ENCODE measurements around the gene PIGK.
A peak's percentile ranks its signal among the peaks of the same experiment; 100 is the strongest.

The PIGK gene

DNA sequence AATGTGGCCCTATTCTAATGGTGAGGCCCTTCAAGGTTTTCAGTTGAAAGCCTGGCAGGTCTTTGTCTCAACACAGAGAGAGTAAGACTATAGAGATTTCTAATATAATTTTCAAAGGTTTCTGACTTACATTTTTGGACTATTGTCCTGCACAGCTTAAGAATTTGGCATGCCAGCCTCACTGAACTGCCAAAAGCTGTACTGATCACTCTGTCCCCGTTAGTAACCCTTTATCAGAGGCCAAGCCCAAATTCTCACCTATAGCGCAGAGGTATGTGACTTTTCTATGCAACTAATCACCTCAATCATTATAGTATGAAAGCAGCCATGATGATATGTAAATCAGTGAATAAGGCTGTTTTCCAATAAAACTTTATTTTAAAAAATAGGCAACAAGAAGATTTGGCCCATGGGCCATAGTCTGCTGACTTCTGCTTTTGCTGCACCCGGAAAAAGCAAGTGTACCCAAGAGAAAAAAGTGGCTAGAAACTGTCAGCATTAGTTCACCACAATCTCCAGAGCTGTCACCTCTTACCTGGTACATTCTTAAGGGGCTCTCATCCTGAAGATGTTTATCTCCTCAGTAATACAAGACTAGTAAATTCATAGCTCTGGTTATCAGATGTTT is 85.4 kb downstream of the PIGK start:
- ATAC-seq: no peak
- TF ChIP-seq ZC3H10 (CRISPR knock-in tag; IDR thresholded peaks at IDR 0.05) (no peak), TOX (CRISPR knock-in tag; IDR thresholded peaks at IDR 0.05; ENCODE audit: borderline replicate concordance) (no peak)

DNA sequence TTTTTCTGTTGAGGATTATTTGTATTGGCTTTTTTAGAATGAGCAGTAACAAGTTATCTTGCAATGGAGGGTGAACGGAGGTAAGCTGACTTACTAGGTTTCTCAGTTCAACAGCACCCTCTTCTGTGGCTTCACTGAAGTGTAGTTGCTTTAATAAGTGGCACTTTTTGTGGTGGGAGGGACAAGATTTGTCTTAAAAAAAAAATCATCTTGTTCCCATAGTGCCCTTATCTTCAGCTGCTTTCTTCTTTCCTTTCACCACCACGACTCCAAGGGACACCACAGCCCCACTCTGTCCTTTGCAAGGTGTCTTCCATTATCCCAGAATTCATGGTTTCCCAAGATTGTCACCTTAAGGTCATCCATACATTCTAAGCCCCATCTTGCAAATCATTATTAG is 92.9 kb downstream of the PIGK start:
- TF ChIP-seq, protein P1, sequence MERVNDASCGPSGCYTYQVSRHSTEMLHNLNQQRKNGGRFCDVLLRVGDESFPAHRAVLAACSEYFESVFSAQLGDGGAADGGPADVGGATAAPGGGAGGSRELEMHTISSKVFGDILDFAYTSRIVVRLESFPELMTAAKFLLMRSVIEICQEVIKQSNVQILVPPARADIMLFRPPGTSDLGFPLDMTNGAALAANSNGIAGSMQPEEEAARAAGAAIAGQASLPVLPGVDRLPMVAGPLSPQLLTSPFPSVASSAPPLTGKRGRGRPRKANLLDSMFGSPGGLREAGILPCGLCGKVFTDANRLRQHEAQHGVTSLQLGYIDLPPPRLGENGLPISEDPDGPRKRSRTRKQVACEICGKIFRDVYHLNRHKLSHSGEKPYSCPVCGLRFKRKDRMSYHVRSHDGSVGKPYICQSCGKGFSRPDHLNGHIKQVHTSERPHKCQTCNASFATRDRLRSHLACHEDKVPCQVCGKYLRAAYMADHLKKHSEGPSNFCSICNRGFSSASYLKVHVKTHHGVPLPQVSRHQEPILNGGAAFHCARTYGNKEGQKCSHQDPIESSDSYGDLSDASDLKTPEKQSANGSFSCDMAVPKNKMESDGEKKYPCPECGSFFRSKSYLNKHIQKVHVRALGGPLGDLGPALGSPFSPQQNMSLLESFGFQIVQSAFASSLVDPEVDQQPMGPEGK (CRISPR knock-in tag; IDR thresholded peaks at IDR 0.05; ENCODE audit: borderline replicate concordance): no peak
- TF ChIP-seq, protein P2, sequence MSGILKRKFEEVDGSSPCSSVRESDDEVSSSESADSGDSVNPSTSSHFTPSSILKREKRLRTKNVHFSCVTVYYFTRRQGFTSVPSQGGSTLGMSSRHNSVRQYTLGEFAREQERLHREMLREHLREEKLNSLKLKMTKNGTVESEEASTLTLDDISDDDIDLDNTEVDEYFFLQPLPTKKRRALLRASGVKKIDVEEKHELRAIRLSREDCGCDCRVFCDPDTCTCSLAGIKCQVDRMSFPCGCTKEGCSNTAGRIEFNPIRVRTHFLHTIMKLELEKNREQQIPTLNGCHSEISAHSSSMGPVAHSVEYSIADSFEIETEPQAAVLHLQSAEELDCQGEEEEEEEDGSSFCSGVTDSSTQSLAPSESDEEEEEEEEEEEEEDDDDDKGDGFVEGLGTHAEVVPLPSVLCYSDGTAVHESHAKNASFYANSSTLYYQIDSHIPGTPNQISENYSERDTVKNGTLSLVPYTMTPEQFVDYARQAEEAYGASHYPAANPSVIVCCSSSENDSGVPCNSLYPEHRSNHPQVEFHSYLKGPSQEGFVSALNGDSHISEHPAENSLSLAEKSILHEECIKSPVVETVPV (CRISPR knock-in tag; IDR thresholded peaks at IDR 0.05): no peak
- no peak for TF ChIP-seq TCF4 (CRISPR knock-in tag; IDR thresholded peaks at IDR 0.05; ENCODE audit: borderline replicate concordance)
- TF ChIP-seq PPARA (CRISPR knock-in tag; IDR thresholded peaks at IDR 0.05; ENCODE audit: borderline replicate concordance): no peak
- TF ChIP-seq ZC3H10 (CRISPR knock-in tag; IDR thresholded peaks at IDR 0.05): no peak
- peak; percentile 87 for ATAC-seq

DNA sequence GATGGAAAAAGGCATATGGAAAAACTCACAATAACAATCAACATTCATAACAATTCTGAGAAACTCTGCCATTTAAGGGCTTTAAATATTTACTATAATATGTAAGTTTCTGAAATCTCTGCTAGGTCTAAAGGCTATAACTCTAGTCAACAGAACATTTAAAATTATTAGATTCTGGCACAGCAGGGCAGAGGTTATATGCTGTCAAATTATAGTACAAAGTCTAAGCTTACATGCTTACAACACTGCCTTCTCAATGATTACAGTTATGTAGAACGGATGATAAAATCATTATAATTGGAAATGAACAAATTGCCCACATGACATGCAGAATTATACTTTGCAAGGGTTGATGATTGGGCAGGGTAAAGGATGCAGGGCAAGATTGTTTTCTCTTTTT is 97.7 kb downstream of the PIGK start:
- TF ChIP-seq TCF4 (CRISPR knock-in tag; IDR thresholded peaks at IDR 0.05; ENCODE audit: borderline replicate concordance) (no peak), BACH2 (CRISPR knock-in tag; IDR thresholded peaks at IDR 0.05; ENCODE audit: borderline replicate concordance) (no peak), ZNF565 (CRISPR knock-in tag; conservative IDR thresholded peaks at IDR 0.05; ENCODE audit: low read depth) (no peak), ARNTL (CRISPR knock-in tag; IDR thresholded peaks at IDR 0.05; ENCODE audit: borderline replicate concordance, low read depth) (no peak)
- TF ChIP-seq, protein P3, sequence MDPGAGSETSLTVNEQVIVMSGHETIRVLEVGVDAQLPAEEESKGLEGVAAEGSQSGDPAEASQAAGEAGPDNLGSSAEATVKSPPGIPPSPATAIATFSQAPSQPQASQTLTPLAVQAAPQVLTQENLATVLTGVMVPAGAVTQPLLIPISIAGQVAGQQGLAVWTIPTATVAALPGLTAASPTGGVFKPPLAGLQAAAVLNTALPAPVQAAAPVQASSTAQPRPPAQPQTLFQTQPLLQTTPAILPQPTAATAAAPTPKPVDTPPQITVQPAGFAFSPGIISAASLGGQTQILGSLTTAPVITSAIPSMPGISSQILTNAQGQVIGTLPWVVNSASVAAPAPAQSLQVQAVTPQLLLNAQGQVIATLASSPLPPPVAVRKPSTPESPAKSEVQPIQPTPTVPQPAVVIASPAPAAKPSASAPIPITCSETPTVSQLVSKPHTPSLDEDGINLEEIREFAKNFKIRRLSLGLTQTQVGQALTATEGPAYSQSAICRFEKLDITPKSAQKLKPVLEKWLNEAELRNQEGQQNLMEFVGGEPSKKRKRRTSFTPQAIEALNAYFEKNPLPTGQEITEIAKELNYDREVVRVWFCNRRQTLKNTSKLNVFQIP (CRISPR knock-in tag; IDR thresholded peaks at IDR 0.05; ENCODE audit: borderline replicate concordance, low read depth): no peak
- ATAC-seq: no peak

DNA sequence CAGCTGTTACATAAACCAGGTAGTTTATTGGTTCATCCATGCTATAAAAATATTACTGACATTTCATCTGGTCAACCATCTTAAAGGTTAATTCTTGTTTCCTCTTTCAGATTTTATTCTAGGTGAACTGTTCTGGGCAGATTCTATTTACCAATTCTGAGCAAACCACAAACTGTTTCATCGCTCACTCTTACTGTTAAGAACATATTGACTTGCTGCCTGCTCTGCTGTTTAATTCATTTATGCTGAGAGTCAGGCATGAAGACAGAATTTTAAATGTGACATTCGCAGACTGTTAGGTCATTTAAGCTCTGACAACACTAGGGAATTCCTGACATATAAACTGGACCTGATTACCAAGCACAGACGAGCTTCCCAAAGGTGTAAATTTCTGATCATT is 98.3 kb downstream of the PIGK start:
- no peak for TF ChIP-seq SNAI2 (CRISPR knock-in tag; IDR thresholded peaks at IDR 0.05)
- no peak for TF ChIP-seq ZNF70 (CRISPR knock-in tag; IDR thresholded peaks at IDR 0.05)
- TF ChIP-seq TCF4 (CRISPR knock-in tag; IDR thresholded peaks at IDR 0.05; ENCODE audit: borderline replicate concordance): no peak
- TF ChIP-seq ZNF8 (CRISPR knock-in tag; IDR thresholded peaks at IDR 0.05): no peak
- TF ChIP-seq ISL1 (CRISPR knock-in tag; IDR thresholded peaks at IDR 0.05): no peak
- TF ChIP-seq ZNF565 (CRISPR knock-in tag; conservative IDR thresholded peaks at IDR 0.05; ENCODE audit: low read depth): no peak
- no peak for TF ChIP-seq ZC3H10 (CRISPR knock-in tag; IDR thresholded peaks at IDR 0.05)
- TF ChIP-seq GLIS3 (CRISPR knock-in tag; IDR thresholded peaks at IDR 0.05): no peak
- no peak for TF ChIP-seq ZFP3 (CRISPR knock-in tag; IDR thresholded peaks at IDR 0.05)
- no peak for TF ChIP-seq CSDC2 (CRISPR knock-in tag; IDR thresholded peaks at IDR 0.05)
- no peak for TF ChIP-seq OSR1 (CRISPR knock-in tag; IDR thresholded peaks at IDR 0.05)
- ATAC-seq: no peak

DNA sequence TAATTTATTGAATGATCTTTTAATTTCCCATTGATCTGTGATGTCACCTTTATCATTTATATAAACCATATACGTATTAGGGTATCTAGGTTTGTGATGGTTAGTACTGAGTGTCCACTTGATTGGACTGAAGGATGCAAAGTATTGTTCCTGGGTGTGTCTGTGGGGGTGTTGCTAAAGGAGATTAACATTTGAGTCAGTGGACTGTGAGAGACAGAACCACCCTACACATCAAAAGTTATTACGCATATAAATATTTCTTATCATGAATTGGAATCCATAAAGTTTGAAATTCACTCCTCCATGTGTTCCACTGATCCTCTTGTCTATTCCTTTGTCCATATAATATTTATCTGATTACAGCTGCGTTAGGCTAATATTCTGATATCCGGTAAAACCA is 100.5 kb downstream of the PIGK start:
- no peak for ATAC-seq
- no peak for TF ChIP-seq ZNF70 (CRISPR knock-in tag; IDR thresholded peaks at IDR 0.05)
- no peak for TF ChIP-seq CSDC2 (CRISPR knock-in tag; IDR thresholded peaks at IDR 0.05)
- no peak for TF ChIP-seq TCF4 (CRISPR knock-in tag; IDR thresholded peaks at IDR 0.05; ENCODE audit: borderline replicate concordance)
- TF ChIP-seq ARNTL (CRISPR knock-in tag; IDR thresholded peaks at IDR 0.05; ENCODE audit: borderline replicate concordance, low read depth): no peak
- no peak for TF ChIP-seq ZNF565 (CRISPR knock-in tag; conservative IDR thresholded peaks at IDR 0.05; ENCODE audit: low read depth)
- no peak for TF ChIP-seq TOX (CRISPR knock-in tag; IDR thresholded peaks at IDR 0.05; ENCODE audit: borderline replicate concordance)
- no peak for TF ChIP-seq RARB (CRISPR knock-in tag; IDR thresholded peaks at IDR 0.05)
- TF ChIP-seq ZNF8 (CRISPR knock-in tag; IDR thresholded peaks at IDR 0.05): no peak
- TF ChIP-seq ZC3H10 (CRISPR knock-in tag; IDR thresholded peaks at IDR 0.05): no peak
- TF ChIP-seq ESRRG (CRISPR knock-in tag; IDR thresholded peaks at IDR 0.05): no peak
- no peak for TF ChIP-seq ISL1 (CRISPR knock-in tag; IDR thresholded peaks at IDR 0.05)

DNA sequence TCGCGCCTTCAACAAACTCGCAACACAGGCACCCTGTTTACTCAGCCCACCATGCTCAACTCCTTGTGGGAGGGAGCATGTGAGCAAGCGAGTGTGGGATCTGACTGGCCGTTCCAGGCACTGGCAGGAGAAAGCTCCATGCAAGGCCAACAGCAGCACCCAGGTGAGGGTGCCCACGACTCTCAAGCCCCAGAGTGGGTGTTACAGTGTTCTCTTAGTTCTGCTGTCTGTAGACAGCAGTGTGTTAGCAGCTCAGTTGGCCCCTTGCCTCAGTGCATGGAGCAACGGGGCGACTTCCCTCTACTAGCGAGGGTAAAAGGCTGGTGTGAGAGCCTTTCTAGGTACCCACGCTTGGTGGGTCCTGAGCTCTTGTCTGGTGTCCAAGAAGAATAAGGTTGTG is 114.6 kb downstream of the PIGK start:
- no peak for TF ChIP-seq PPARA (CRISPR knock-in tag; IDR thresholded peaks at IDR 0.05; ENCODE audit: borderline replicate concordance)
- TF ChIP-seq ARNTL (CRISPR knock-in tag; IDR thresholded peaks at IDR 0.05; ENCODE audit: borderline replicate concordance, low read depth): no peak
- no peak for TF ChIP-seq ZNF565 (CRISPR knock-in tag; conservative IDR thresholded peaks at IDR 0.05; ENCODE audit: low read depth)
- TF ChIP-seq, protein P4, sequence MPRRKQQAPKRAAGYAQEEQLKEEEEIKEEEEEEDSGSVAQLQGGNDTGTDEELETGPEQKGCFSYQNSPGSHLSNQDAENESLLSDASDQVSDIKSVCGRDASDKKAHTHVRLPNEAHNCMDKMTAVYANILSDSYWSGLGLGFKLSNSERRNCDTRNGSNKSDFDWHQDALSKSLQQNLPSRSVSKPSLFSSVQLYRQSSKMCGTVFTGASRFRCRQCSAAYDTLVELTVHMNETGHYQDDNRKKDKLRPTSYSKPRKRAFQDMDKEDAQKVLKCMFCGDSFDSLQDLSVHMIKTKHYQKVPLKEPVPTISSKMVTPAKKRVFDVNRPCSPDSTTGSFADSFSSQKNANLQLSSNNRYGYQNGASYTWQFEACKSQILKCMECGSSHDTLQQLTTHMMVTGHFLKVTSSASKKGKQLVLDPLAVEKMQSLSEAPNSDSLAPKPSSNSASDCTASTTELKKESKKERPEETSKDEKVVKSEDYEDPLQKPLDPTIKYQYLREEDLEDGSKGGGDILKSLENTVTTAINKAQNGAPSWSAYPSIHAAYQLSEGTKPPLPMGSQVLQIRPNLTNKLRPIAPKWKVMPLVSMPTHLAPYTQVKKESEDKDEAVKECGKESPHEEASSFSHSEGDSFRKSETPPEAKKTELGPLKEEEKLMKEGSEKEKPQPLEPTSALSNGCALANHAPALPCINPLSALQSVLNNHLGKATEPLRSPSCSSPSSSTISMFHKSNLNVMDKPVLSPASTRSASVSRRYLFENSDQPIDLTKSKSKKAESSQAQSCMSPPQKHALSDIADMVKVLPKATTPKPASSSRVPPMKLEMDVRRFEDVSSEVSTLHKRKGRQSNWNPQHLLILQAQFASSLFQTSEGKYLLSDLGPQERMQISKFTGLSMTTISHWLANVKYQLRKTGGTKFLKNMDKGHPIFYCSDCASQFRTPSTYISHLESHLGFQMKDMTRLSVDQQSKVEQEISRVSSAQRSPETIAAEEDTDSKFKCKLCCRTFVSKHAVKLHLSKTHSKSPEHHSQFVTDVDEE (CRISPR knock-in tag; IDR thresholded peaks at IDR 0.05): no peak
- TF ChIP-seq SNAI2 (CRISPR knock-in tag; IDR thresholded peaks at IDR 0.05): no peak
- ATAC-seq: no peak

All from SK-N-SH treated with all-trans-retinoic acid at 6 μM for 48 hours (cell line).